Iris pigment epithelial cell (primary cell): Measurements from ENCODE around the gene TFAP2B.

Source experiments
- DNase-seq: peaks from one replicate; pipeline ENCODE4 v3.0.0-alpha.2; 2011; ENCODE audit warnings: low read depth

The TFAP2B gene

DNA sequence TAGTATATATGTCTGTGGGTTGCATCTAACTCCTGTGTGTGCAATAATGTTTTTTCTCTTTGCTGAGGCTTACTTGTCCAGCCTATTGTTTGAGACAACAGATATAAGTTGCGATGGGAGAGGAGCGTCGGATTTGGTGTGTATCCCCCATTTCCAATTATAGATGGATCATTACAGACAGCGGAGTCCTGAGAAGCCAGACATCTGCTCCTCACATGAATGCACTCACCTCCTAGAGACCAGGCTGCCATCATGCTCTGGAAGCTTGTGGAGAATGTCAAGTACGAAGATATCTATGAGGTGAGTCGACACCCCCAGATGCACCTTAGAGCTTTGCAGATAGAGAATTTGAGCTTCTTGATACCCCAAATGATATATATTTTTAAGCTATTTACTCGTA lies at the start of gene TFAP2B:
TFAP2B (plus strand) TSS at position 199 of the 400 bp plus-strand sequence; CDS start at position 220, 21 bp downstream.
- DNase-seq, result peak; percentile 52

GRCh38 chr6:50778696-50779095 lies 40.0 kb upstream of the TFAP2B start:
- DNase-seq, result no peak

DNA sequence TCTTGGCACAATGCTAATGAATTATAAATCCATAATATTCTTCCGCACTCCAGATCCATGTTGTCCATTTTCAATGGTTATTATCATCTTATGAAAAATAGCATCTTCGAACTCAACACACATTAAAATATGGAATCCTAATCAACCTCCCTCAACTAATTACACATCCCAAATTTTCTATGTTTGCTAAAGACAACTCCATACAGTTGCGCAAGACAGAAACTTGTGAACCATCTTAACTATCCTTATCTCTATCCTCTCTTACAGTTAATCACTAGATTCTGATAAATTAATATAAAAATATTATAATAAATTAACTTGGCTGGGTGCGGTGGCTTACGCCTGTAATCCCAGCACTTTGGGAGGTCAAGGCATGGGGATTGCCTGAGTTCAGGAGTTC lies 38.3 kb upstream of the TFAP2B start:
- no peak for DNase-seq

- no peak for DNase-seq
Observed at GRCh38 chr6:50785921-50786320, 32.8 kb upstream of the TFAP2B start.

DNA sequence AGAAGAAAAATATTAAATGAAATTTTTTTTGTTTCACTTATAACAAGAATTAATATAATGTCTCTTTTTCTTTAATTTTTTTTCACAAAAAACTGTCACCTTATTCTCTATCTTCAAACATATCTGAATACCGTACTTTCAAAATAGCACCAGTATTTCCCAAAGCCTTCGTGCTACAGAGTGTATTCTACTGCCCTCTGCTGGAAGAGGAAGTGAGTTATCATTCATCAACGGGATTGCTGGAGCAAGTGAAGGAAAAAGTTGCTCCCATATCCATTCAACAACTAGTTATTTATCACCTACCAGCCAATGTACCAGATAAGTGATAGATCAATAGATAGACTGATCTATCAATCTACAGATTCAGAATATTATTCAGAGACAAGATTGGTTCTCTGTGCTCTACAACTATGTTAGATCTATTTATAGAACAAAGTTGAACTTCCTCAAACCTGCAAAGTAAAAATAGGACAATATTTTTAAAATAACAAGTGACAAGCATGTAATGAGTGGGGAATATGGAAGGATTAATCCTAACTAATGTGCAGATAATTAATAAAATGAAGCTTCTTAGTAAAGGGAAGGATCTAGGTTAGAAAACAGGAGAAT lies 26.7 kb upstream of the TFAP2B start:
- peak; percentile 49 for DNase-seq

GRCh38 chr6:50792771-50793170 lies 25.9 kb upstream of the TFAP2B start:
- DNase-seq, result no peak

GRCh38 chr6:50795574-50795973 lies 23.1 kb upstream of the TFAP2B start:
- no peak for DNase-seq

GRCh38 chr6:50804283-50804682 lies 14.4 kb upstream of the TFAP2B start:
- DNase-seq, result no peak

DNA sequence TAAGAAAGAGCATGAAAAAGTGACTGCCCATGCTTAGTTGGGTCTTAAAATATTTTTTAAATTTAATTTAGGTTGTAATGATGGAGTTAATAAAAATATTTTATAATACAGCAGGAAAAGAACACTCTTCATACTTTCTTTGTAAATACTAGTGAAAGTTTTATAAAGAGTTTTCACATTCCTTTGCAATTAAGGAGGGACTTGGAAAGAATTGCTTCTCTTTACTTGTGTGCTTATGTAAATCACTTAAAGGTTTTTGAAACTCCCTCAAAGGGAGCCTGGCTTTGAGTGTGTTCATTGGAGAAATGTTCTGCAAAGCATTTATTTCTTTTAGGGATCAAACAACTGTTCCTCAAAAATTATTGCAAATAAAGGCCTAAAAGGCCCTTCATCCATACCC lies 11.6 kb upstream of the TFAP2B start:
- no peak for DNase-seq

DNA sequence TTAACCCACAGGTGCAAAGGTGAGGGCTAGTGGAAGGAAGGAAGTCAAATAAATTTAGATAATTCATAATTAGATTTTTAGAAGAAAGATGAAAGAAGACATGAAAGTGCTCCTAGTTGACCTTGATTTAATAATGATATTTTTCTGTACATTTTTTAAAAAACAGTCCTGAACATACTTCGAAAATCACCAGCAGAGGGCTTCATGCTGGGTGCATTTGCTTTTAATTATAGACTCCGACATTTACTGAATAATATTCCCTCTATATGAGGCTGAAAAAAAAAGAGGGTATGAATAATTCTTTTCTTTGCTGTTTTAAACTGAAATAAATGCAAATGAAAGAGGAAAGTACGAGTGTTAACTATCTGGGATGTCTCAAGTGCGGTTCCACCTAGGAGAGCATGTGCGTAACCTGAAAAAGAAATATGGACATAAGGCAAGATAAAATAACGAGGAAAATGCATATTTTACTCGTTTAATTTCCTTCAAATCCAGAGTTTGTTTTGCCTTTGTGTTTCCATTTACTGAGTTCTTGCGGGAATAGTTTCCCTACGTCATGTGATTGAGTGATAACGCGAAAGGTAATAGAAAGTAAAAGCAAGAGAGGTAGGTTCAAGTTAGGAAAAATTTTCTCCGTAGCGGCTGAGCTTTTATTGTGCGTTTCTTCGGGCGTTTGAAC lies 3.1 kb upstream of the TFAP2B start:
- peak; percentile 36 for DNase-seq

DNA sequence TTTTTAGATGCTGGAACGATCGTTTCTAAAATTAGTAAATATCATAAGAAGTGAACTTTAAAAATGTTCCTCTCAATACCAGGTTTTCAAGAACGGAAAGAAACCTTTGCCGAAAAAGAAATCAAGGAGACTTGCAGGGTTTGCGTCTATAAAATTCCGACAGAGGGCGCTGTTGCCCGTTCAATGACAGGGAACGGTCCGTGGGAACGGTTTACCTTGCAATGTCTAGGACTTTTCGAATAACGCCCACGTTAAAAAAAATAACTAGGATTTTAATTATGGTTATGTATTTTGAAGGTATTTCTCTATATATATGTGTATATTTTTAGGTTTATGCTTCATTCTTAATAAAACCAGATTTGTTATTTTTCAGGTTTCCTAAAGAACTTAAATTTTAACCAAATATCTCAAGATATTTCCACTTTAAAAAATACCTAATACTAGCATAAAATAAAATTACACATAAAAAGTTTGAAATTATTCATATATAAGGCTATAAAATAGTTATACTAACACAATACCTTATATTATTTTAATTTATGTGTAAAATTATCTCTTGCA lies 2.5 kb upstream of the TFAP2B start:
- DNase-seq, result peak; percentile 80

- DNase-seq, result peak; percentile 14
Observed at GRCh38 chr6:50816947-50817645, 1.6 kb upstream of the TFAP2B start.

DNA sequence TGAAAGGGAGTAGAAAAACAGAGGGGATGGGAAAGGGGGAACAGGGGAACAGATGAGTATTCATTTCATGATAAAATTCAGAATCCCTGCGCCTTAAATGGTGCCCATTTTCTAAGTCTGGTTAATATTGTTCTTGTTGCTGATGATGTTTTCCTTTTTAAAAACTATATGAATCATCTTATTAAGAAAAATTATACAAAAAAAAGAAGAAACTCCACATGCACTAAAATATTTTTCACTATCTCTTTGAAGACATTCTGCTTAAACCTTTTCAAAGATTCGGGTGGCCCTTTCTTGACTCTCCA lies 1.1 kb upstream of the TFAP2B start:
- DNase-seq, result no peak

GRCh38 chr6:50818020-50818419 lies 651 bp upstream of the TFAP2B start:
- peak; percentile 8 for DNase-seq

GRCh38 chr6:50819466-50819903 lies 814 bp downstream of the TFAP2B start:
- peak; percentile 44 for DNase-seq

DNA sequence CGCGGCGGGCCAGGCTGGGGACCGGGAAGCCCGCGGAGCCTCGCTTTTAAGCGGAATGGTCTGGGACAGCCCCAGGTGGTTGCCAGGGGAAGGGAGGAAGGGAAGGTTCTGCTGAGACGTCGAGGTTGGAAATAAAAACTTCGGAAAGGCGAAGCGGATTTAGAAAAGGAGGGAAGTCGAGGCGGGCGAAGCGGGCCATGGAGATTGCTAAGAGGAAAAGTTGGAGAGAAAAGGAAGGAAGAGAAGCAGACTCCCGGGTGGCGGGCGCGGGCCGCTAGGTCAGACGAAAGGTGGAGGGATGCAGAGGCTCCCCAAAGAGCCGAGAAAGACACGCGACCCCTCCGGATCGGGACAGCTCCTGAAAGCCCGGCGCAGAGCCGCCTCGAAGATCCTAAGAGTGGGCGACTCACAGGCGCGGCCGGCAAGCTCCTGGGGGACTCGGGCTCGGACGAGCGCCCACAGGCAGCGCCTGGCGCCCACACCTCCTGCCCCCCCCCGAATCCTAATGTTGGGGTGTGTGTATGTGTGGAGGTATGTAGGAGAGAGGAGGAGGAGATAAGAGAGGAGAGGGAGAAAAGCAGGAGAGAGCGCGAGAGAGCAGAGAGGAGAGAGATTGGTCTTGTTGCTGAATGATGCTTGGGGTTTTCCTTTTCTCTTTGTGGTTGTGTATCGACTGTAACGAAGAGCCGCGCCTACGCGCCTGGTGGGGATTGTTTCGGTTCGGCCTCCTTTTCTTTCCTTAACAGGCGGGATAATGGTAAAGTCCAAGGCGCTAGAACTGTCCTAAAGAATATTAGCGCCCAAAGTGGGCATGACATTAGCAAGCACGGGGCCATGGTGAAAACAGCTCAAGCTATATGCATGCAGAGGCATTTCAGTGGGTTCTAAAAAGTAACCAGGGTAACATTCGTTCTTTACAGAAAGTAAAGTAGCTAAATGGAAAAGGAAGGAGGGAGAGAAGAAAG lies 1.5 kb downstream of the TFAP2B start:
- DNase-seq, result peak; percentile 71

DNA sequence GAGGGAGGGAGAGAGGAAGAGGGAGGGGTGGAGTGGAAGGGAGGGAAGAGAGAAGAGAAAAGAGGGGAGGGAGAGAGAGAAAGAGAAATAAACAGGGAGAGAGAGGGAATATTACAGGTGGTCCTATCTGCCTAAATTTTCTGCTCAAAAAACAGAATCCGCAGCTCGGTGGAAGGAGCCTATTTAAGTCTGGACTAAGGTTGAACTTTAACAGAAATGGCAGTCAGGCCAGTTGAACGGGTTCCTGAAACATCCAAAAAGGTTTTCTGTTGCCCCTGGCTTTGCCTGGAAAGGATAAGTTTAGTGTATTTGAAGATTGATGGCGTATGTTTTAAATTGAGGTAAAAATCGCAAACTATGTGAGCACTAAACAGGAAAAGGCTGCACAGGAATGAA lies 2.2 kb downstream of the TFAP2B start:
- peak; percentile 5 for DNase-seq

DNA sequence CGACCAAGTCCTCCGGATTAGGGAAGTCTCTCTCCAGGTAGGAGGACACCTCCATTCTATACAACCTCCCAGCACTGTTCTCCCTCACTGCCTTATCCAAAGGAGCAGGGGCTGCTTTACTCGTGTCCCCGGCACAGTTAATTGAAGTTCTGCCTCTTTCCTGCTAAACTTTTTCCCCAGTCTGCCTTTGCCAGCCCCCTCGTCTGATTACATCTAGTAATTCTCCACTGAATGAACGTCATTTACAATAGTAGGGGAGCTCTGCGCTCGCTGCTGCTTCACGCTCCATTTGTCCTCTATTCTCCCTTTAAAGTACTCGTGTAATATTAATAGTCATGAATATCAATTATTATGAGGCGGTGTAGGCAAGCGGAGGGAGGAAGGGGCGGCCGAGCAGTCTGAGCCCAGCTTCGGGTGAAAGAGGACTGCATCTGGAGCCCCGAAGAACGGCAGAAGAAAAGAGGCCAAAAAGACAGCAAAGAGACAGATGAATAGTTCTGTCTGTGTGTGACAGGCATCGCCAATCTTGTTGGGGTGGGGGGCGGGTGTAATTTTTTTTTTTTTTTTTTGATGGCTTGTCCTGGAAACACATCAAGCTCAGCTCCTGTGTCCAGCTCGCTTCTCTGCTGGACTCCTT lies 2.9 kb downstream of the TFAP2B start:
- DNase-seq, result peak; percentile 16

DNA sequence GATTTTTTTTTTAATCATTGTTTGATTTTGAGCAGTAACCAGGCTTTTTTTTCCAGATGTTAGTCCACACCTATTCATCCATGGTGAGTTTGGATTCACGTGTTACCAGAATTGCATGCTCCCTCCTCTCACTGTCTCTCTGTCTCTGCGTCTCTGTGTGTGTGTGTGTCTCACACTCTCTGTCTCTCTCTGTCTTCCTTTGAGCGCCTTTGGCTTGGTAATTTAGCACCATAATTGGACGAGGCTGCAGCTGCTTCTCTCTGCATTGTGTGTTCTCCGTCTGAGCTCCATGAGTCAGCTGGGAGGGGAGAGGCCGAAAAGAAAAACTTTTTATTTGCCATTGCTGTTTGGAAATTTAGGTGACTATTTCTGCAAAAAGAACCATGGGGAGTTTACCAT lies 3.4 kb downstream of the TFAP2B start:
- DNase-seq, result peak; percentile 65

DNA sequence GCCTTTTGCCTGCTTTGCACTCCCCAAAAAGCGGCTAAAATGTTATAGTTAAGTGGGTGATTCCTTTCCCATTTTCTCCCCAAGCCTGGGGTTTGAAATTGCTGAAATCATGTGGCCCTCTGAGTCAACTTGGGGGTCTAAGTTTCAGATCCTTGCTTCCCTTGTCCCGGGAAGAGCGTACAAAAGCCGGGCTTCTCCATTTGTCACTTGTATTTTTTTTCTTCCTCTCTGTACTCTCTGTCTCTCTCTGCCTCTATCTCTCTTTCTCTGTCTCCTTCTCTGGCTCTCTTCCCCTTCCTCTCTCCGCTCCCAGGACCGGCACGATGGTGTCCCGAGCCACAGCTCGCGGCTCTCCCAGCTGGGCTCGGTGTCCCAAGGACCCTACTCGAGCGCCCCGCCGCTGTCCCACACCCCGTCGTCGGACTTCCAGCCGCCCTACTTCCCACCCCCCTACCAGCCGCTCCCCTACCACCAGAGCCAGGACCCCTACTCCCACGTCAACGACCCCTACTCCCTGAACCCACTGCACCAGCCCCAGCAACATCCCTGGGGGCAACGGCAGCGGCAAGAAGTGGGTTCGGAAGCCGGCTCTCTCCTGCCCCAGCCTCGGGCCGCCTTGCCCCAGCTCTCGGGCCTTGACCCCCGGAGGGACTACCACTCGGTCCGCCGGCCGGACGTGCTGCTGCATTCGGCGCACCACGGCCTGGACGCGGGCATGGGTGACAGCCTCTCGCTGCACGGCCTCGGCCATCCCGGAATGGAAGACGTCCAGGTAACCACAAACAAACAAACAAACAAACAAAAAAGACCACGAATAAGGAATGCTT lies 4.6 kb downstream of the TFAP2B start:
- DNase-seq, result peak; percentile 5

GRCh38 chr6:50824552-50824951 lies 5.9 kb downstream of the TFAP2B start:
- DNase-seq, result peak; percentile 16
